Activated T-helper 2 cell treated with anti-CD3 and anti-CD28 coated beads, Interferon-gamma antibody, Interleukin-2, Interleukin-4, amounts not matched to agents 10 μg/mL and 5 μg/mL and 100 μg/mL, durations not matched to agents 14 hours and 24 hours and 36 hours (primary cell): ENCODE results near the gene SHTN1. TPM values are rescaled to one million over a fixed set of nuclear protein-coding genes. Genes with fewer than 3 reads are reported as not detected.

ENCODE experiments used
- DNase-seq: peaks from one replicate; pipeline ENCODE4 v3.0.0; 2021; ENCODE audit warnings: low spot score
- H3K27ac Mint-ChIP-seq: one replicate; pipeline ENCODE4 v1.8.0; 2021; ENCODE audit warnings: mixed read lengths
- H3K27me3 Mint-ChIP-seq: one replicate; pipeline ENCODE4 v1.8.0; 2021; ENCODE audit warnings: low read depth, mixed read lengths
- H3K36me3 Mint-ChIP-seq: one replicate; pipeline ENCODE4 v1.8.0; 2021; ENCODE audit warnings: low read depth, mixed read lengths
- H3K4me1 Mint-ChIP-seq: one replicate; pipeline ENCODE4 v1.8.0; 2021; ENCODE audit warnings: low read depth, mixed read lengths
- H3K4me3 Mint-ChIP-seq: one replicate; pipeline ENCODE4 v1.8.0; 2021; ENCODE audit warnings: low read depth, mild to moderate bottlenecking, moderate library complexity, mixed read lengths
- H3K9me3 Mint-ChIP-seq: one replicate; pipeline ENCODE4 v1.8.0; 2021; ENCODE audit warnings: mixed read lengths
- intact Hi-C: fragments of 100-400 bp; cut with micrococcal nuclease; formaldehyde crosslinking; loops from one replicate; pipeline ENCODE4 v1.15.1; 2023
- total RNA-seq: library from RNA; stranded (reverse); gene quantifications from 2 replicates; pipeline ENCODE4 v1.2.3, GENCODE V29; 2022

The SHTN1 gene
- total RNA-seq = not detected in 2 replicates

- Mint-ChIP-seq H3K4me1 (no peaks in the 10 kb centered on the region), H3K9me3 (no peaks in the 10 kb centered on the region), H3K36me3 (no peaks in the 10 kb centered on the region), H3K4me3 (peak within 1 kb of the TSS; percentile 56), H3K27me3 (peaks cover 26% of the 10 kb centered on the region), H3K27ac (no peak within 1 kb of the TSS)
- intact Hi-C loops = no loop called here
- peak; percentile 10 for DNase-seq
Observed at GRCh38 chr10:117005026-117005526, at the start of gene SHTN1. Gene SHTN1, minus strand, starts transcription at chr10:117005187. Its CDS starts 108 bp downstream, at chr10:117005079.

DNA sequence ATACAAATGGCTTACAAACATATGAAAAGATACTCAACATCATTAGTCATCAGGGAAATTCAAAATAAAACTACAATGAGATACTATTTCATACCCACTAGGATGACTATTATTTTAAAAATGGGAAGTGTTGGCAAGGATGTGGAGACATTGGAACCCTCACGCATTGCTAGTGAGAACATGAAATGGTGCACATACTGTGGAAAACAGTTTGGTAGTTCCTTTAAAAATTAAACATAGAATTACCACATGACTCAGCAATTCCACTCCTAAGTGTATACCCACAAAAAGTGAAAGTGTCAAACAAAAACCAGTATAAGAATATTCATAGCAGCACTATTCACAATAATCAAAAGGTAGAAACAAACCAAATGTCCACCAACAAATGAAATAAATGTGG is 48.5 kb upstream of the SHTN1 start:
- Mint-ChIP-seq H3K4me3 (no peak overlapping the region), H3K4me1 (no peaks in the 10 kb centered on the region), H3K36me3 (no peaks in the 10 kb centered on the region), H3K27ac (no peak overlapping the region), H3K27me3 (no peaks in the 10 kb centered on the region), H3K9me3 (peaks cover 4% of the 10 kb centered on the region)
- DNase-seq = no peak
- intact Hi-C loops = no loop called here

GRCh38 chr10:117047947-117048346 is 43.0 kb upstream of the SHTN1 start:
- Mint-ChIP-seq H3K27ac (no peak overlapping the region), H3K4me3 (no peak overlapping the region), H3K4me1 (no peaks in the 10 kb centered on the region), H3K27me3 (no peaks in the 10 kb centered on the region), H3K9me3 (peaks cover 14% of the 10 kb centered on the region), H3K36me3 (no peaks in the 10 kb centered on the region)
- no peak for DNase-seq
- intact Hi-C loops = no loop called here

- Mint-ChIP-seq H3K9me3 (no peaks in the 10 kb centered on the region), H3K4me3 (no peak overlapping the region), H3K27ac (no peak overlapping the region), H3K27me3 (no peaks in the 10 kb centered on the region), H3K36me3 (no peaks in the 10 kb centered on the region), H3K4me1 (no peaks in the 10 kb centered on the region)
- intact Hi-C loops = no loop called here
- no peak for DNase-seq
Observed at GRCh38 chr10:117016266-117016665, 11.3 kb upstream of the SHTN1 start.

- H3K4me1 Mint-ChIP-seq = no peaks in the 10 kb centered on the region
- no peaks in the 10 kb centered on the region for H3K9me3 Mint-ChIP-seq
- no peaks in the 10 kb centered on the region for H3K36me3 Mint-ChIP-seq
- DNase-seq = no peak
- intact Hi-C loops = no loop called here
- H3K27ac Mint-ChIP-seq = no peak overlapping the region
- no peaks in the 10 kb centered on the region for H3K27me3 Mint-ChIP-seq
- no peak overlapping the region for H3K4me3 Mint-ChIP-seq
Observed at GRCh38 chr10:117014835-117015234, 9.8 kb upstream of the SHTN1 start.

DNA sequence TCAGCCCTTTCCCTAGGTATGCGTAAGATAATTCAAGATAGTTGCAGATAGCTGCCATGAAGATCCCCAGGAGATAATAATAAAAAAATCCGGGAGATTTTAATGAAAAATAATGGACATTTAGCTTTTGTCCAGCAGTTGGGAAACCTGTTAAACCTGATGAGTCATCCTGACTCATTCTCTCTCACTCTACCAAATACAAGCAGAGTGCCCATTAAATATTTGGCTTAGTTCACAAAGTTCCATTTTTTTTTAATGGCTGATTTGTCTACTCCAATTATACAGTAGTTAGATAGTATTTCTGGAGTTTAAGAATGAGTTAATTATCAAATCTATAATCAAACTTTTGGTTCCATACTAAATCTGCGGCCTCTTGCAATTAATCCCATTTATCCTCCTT is 2.1 kb upstream of the SHTN1 start:
- H3K36me3 Mint-ChIP-seq = no peaks in the 10 kb centered on the region
- H3K4me3 Mint-ChIP-seq = no peak overlapping the region
- H3K27me3 Mint-ChIP-seq = peaks cover 26% of the 10 kb centered on the region
- intact Hi-C loops = no loop called here
- no peak overlapping the region for H3K27ac Mint-ChIP-seq
- no peak for DNase-seq
- H3K9me3 Mint-ChIP-seq = no peaks in the 10 kb centered on the region
- no peaks in the 10 kb centered on the region for H3K4me1 Mint-ChIP-seq

DNA sequence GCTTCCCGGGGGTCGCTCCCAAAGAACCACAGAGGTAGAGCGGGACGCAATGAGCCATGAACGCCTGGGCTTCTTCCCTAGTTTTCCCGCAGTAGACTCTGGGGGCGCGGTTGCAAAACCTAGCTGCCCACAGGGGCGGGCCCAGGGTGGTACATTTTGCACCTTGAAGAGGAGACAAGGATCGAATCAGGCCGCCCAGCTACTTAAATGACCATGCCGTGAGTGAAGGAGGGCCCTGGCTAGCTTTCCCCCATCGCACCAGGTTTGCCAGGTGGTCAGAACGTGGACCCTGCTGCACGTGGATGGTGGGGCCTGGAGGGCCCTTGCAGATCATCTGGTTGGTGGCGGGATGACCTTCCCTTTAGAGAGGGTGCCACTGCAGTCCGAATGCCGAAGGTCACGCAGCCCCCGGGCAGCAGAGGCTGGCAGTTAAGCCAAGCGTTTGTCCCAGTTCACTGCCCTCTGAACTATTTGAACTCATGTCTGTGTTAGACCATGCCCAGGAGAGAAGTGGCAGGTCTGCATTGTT is 604 bp upstream of the SHTN1 start:
- Mint-ChIP-seq H3K9me3 (no peaks in the 10 kb centered on the region), H3K27ac (no peak overlapping the region), H3K4me1 (no peaks in the 10 kb centered on the region), H3K27me3 (peaks cover 26% of the 10 kb centered on the region), H3K4me3 (no peak overlapping the region), H3K36me3 (no peaks in the 10 kb centered on the region)
- intact Hi-C loops = no loop called here
- no peak for DNase-seq

GRCh38 chr10:117004227-117005025 is 561 bp downstream of the SHTN1 start:
- H3K36me3 Mint-ChIP-seq = no peaks in the 10 kb centered on the region
- H3K4me3 Mint-ChIP-seq = peak overlapping the region; percentile 56
- intact Hi-C loops = no loop called here
- peaks cover 26% of the 10 kb centered on the region for H3K27me3 Mint-ChIP-seq
- no peaks in the 10 kb centered on the region for H3K4me1 Mint-ChIP-seq
- no peaks in the 10 kb centered on the region for H3K9me3 Mint-ChIP-seq
- DNase-seq = no peak
- H3K27ac Mint-ChIP-seq = no peak overlapping the region

GRCh38 chr10:117003336-117003735 is 1.7 kb downstream of the SHTN1 start:
- H3K27ac Mint-ChIP-seq = no peak overlapping the region
- no peak for DNase-seq
- H3K36me3 Mint-ChIP-seq = no peaks in the 10 kb centered on the region
- no peaks in the 10 kb centered on the region for H3K4me1 Mint-ChIP-seq
- intact Hi-C loops = no loop called here
- no peaks in the 10 kb centered on the region for H3K9me3 Mint-ChIP-seq
- peaks cover 24% of the 10 kb centered on the region for H3K27me3 Mint-ChIP-seq
- no peak overlapping the region for H3K4me3 Mint-ChIP-seq

DNA sequence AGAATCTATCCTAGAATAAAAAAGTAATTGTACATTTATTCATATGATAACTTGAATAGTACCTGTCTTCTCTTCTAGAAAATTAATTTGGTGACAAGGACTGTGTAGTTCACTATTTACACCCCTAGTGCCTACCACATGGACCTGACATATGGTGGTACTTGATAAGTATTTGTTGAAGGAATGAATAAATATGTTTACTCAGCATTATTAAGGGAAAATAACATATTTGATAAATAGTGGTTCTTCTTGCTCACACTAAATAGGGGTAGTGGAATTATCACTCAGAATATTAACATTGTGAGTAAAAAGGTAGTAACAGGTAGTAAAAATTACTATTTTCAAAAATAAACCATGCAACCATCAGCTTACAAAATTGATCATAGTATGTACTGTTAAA is 2.8 kb downstream of the SHTN1 start:
- Mint-ChIP-seq H3K4me1 (no peaks in the 10 kb centered on the region), H3K36me3 (no peaks in the 10 kb centered on the region), H3K27me3 (peaks cover 24% of the 10 kb centered on the region), H3K4me3 (no peak overlapping the region), H3K27ac (no peak overlapping the region), H3K9me3 (no peaks in the 10 kb centered on the region)
- DNase-seq = no peak
- intact Hi-C loops = no loop called here

- DNase-seq = no peak
- Mint-ChIP-seq H3K27ac (no peak overlapping the region), H3K27me3 (peaks cover 20% of the 10 kb centered on the region), H3K36me3 (no peaks in the 10 kb centered on the region), H3K4me3 (no peak overlapping the region), H3K4me1 (no peaks in the 10 kb centered on the region), H3K9me3 (no peaks in the 10 kb centered on the region)
- intact Hi-C loops = no loop called here
Observed at GRCh38 chr10:117001144-117001543, 3.8 kb downstream of the SHTN1 start.

GRCh38 chr10:117000580-117000979 is 4.4 kb downstream of the SHTN1 start:
- no peak for DNase-seq
- Mint-ChIP-seq H3K4me3 (no peak overlapping the region), H3K27ac (no peak overlapping the region), H3K36me3 (no peaks in the 10 kb centered on the region), H3K27me3 (peaks cover 16% of the 10 kb centered on the region), H3K9me3 (no peaks in the 10 kb centered on the region), H3K4me1 (no peaks in the 10 kb centered on the region)
- intact Hi-C loops = no loop called here

DNA sequence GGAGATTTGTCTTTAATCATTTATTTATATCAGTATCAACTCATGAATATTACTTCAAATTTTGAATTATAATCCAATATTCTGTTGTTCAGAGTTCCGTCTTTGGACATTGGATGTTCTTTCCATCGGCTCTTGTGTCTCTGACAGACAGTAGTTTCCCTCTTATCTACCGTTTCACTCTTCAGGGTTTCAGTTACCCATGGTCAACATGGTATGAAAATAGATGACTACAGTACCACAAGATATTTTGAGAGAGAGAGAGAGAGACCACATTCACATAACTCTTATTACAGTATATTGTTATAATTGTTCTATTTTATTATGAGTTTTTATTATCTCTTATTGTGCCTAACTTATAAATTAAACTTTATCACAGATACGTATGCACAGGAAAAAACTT is 6.8 kb downstream of the SHTN1 start:
- no peak overlapping the region for H3K4me3 Mint-ChIP-seq
- no peaks in the 10 kb centered on the region for H3K4me1 Mint-ChIP-seq
- H3K36me3 Mint-ChIP-seq = no peaks in the 10 kb centered on the region
- H3K27me3 Mint-ChIP-seq = peaks cover under 1% of the 10 kb centered on the region
- no peak overlapping the region for H3K27ac Mint-ChIP-seq
- H3K9me3 Mint-ChIP-seq = no peaks in the 10 kb centered on the region
- intact Hi-C loops = no loop called here
- DNase-seq = no peak
